Measurements from ENCODE around the gene MBP. TPM values are rescaled to one million over a fixed set of nuclear protein-coding genes. Genes with fewer than 3 reads are reported as not detected.

MBP gene
- total RNA-seq, 1 donor from 2014 or later, result 35.0 TPM

DNA sequence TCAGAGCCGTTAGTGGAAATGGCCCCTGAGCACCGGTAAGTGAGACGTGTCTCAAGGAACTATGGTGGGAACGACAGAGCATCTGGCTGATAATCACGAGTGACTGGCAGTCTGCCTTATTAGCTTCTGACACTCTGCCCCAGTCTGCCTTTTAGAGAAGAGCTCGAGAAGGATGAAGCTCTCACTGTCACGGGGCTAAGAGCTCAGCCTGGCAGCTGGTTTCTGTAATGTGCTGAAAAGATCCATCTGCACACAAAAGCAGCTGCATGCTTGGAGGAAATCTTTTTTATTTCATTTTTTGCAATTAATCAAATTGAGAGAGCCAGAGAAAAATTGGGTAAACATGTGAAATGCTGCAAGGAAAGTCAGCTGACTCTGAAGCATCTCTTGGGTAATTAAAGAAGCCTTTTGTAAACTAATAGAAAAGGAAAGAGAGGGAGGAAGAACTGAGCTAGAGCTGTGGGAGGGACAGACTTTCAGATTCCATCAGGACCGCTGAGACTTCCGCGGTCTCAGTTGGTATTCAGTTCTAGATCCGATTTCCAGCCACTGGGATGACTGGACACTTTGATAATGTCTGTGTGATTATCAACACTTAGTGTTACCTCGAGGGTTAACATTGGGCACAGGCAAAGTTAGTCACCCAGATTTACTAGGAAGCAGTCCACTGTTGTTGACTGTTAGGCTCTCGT, 24.4 kb downstream of the MBP start:
- H3K4me1 ChIP-seq, result peaks cover 79% of the 10 kb centered on the region
- H3K27ac ChIP-seq (replicated peaks), result peak overlapping the region; percentile 86
- no peak for DNase-seq
- H3K27me3 ChIP-seq (ENCODE audit: low read depth), result no peaks in the 10 kb centered on the region
- H3K9me3 ChIP-seq (replicated peaks), result no peaks in the 10 kb centered on the region
- peak overlapping the region; percentile 40 for H3K4me3 ChIP-seq
- TF ChIP-seq, protein P1, sequence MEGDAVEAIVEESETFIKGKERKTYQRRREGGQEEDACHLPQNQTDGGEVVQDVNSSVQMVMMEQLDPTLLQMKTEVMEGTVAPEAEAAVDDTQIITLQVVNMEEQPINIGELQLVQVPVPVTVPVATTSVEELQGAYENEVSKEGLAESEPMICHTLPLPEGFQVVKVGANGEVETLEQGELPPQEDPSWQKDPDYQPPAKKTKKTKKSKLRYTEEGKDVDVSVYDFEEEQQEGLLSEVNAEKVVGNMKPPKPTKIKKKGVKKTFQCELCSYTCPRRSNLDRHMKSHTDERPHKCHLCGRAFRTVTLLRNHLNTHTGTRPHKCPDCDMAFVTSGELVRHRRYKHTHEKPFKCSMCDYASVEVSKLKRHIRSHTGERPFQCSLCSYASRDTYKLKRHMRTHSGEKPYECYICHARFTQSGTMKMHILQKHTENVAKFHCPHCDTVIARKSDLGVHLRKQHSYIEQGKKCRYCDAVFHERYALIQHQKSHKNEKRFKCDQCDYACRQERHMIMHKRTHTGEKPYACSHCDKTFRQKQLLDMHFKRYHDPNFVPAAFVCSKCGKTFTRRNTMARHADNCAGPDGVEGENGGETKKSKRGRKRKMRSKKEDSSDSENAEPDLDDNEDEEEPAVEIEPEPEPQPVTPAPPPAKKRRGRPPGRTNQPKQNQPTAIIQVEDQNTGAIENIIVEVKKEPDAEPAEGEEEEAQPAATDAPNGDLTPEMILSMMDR (IDR thresholded peaks at IDR 0.05; ENCODE audit: borderline replicate concordance), result no peak
- no peaks in the 10 kb centered on the region for H3K36me3 ChIP-seq
- intact Hi-C loops (cut with micrococcal nuclease), result no loop called here

DNA sequence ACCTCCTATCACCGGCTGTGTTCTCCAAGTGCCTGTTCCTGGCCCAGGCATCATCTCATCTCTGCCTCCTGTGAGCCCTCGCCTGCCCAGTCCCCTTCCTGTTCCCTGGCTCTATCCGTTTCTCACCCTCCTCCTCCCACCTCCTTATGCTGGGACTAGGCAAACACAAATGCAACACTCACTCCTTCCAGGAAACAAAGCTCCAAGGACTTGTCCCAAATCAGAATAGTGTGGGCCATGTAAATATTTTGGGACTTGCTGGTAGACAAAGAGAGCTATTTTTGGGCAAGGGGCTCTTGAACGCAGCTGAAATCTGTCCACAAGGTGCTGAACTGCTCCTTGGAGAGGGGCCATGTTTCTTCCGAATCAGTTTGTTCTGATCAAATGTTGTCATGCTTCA, 25.3 kb downstream of the MBP start:
- no peak for DNase-seq
- H3K36me3 ChIP-seq, result no peaks in the 10 kb centered on the region
- H3K4me3 ChIP-seq, result peak overlapping the region; percentile 40
- TF ChIP-seq, protein P1 (IDR thresholded peaks at IDR 0.05; ENCODE audit: borderline replicate concordance), result no peak
- H3K27me3 ChIP-seq (ENCODE audit: low read depth), result no peaks in the 10 kb centered on the region
- no peaks in the 10 kb centered on the region for H3K9me3 ChIP-seq (replicated peaks)
- peak overlapping the region; percentile 86 for H3K27ac ChIP-seq (replicated peaks)
- intact Hi-C loops (cut with micrococcal nuclease), result no loop called here
- peaks cover 79% of the 10 kb centered on the region for H3K4me1 ChIP-seq

DNA sequence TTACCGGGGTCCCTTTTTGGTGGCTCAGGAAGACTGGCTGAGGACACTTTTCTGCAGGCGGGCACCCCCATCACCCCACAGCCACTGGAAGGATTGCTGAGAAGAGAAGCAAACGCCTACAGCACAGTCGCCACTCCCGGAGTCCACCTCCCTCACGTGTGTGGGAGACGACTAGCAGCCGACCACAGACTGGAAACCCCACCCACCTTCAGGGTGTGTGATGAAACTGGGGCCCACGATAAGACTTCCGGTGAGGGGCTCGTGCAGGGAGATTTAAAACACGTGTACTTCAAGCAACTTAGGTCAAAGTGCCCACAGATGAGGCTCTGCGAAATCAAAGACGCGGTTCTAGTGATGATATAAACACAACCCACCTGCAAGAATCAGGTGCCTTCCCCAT, 26.3 kb downstream of the MBP start:
- H3K27ac ChIP-seq (replicated peaks), result peak overlapping the region; percentile 86
- TF ChIP-seq, protein P1 (IDR thresholded peaks at IDR 0.05; ENCODE audit: borderline replicate concordance), result no peak
- no peaks in the 10 kb centered on the region for H3K9me3 ChIP-seq (replicated peaks)
- no peaks in the 10 kb centered on the region for H3K27me3 ChIP-seq (ENCODE audit: low read depth)
- H3K36me3 ChIP-seq, result no peaks in the 10 kb centered on the region
- no peak for DNase-seq
- no peak overlapping the region for H3K4me3 ChIP-seq
- H3K4me1 ChIP-seq, result peaks cover 85% of the 10 kb centered on the region
- intact Hi-C loops (cut with micrococcal nuclease), result no loop called here

DNA sequence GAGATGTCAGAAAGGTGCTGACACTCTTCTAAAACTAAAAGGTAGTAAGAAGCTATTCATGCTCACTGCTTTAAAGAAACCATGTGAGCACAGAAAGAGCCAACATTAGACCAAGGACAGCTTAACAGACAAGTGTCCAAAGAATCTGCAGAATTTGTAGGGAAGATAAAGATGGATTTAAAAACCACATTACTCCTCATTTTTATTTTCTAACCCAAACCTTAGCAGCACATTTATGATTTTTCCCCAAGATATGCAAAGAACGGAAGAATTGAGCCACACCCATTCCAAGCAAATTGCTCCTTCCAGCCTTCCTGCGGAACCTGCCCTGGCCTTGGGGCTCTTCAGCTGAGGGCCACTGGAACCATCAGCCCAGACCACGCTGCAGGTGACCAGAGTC, 26.9 kb downstream of the MBP start:
- no peaks in the 10 kb centered on the region for H3K36me3 ChIP-seq
- H3K27ac ChIP-seq (replicated peaks), result peak overlapping the region; percentile 86

DNA sequence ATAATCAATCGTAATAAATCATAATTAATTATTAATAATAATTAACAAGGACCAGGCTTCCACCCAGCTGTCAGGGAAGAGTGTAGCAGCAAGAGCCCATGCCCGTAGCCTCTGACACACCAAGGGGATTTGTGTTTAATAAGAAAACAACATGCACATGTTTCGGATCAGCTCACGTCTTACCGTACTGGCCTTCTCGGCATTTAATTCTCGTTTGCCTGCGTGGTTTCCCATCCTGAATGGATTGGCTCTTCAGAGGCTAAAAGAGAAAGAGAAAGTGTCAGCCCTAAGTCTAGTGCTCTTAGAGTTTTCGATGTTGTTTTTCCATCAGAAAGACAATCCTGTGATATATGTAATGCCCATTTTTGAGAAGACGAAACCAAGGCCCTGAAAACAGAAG, 27.6 kb downstream of the MBP start:
- TF ChIP-seq, protein P1 (IDR thresholded peaks at IDR 0.05; ENCODE audit: borderline replicate concordance), result no peak
- DNase-seq, result no peak
- Histone ChIP-seq H3K9me3 (replicated peaks) (no peaks in the 10 kb centered on the region), H3K4me3 (no peak overlapping the region), H3K27me3 (ENCODE audit: low read depth) (no peaks in the 10 kb centered on the region), H3K4me1 (peaks cover 94% of the 10 kb centered on the region), H3K27ac (replicated peaks) (peak overlapping the region; percentile 86), H3K36me3 (no peaks in the 10 kb centered on the region)
- intact Hi-C loops (cut with micrococcal nuclease), result no loop called here

More for the DNA sequence above, 26.9 kb downstream of the MBP start:
- no peak for DNase-seq
- H3K27me3 ChIP-seq (ENCODE audit: low read depth), result no peaks in the 10 kb centered on the region
- H3K9me3 ChIP-seq (replicated peaks), result no peaks in the 10 kb centered on the region
- peaks cover 88% of the 10 kb centered on the region for H3K4me1 ChIP-seq
- no peak overlapping the region for H3K4me3 ChIP-seq
- intact Hi-C loops (cut with micrococcal nuclease), result no loop called here
- TF ChIP-seq, protein P1 (IDR thresholded peaks at IDR 0.05; ENCODE audit: borderline replicate concordance), result no peak
